ENCODE measurements around the gene XXYLT1. TPM values are rescaled to one million over a fixed set of nuclear protein-coding genes. Genes with fewer than 3 reads are reported as not detected.

Gene XXYLT1
- total and polyA plus RNA-seq, 10 of the 15 experiments (the other 5 are each of a cell fraction or from before 2014, with no cell fraction given), result 1.2 to 14.2 (median 9.3) TPM

- POLR2A ChIA-PET, result no interaction called here
- no peak for TF ChIP-seq SUZ12 (IDR thresholded peaks at IDR 0.05; ENCODE audit: unreplicated experiment)
- TF ChIP-seq MYC (IDR thresholded peaks at IDR 0.05; ENCODE audit: insufficient read depth, insufficient read length, insufficient replicate concordance, low read length, severe bottlenecking), result no peak
- TF ChIP-seq NR2C2 (IDR thresholded peaks at IDR 0.05; ENCODE audit: borderline replicate concordance, control insufficient read depth, insufficient read length, low read depth), result no peak
- no peak for TF ChIP-seq IRF3 (IDR thresholded peaks at IDR 0.05)
- no peak for TF ChIP-seq NR2C1 (IDR thresholded peaks at IDR 0.05)
- TF ChIP-seq NRF1 (conservative IDR thresholded peaks at IDR 0.05; ENCODE audit: low read depth, low read length), result no peak
- TF ChIP-seq, protein P1, sequence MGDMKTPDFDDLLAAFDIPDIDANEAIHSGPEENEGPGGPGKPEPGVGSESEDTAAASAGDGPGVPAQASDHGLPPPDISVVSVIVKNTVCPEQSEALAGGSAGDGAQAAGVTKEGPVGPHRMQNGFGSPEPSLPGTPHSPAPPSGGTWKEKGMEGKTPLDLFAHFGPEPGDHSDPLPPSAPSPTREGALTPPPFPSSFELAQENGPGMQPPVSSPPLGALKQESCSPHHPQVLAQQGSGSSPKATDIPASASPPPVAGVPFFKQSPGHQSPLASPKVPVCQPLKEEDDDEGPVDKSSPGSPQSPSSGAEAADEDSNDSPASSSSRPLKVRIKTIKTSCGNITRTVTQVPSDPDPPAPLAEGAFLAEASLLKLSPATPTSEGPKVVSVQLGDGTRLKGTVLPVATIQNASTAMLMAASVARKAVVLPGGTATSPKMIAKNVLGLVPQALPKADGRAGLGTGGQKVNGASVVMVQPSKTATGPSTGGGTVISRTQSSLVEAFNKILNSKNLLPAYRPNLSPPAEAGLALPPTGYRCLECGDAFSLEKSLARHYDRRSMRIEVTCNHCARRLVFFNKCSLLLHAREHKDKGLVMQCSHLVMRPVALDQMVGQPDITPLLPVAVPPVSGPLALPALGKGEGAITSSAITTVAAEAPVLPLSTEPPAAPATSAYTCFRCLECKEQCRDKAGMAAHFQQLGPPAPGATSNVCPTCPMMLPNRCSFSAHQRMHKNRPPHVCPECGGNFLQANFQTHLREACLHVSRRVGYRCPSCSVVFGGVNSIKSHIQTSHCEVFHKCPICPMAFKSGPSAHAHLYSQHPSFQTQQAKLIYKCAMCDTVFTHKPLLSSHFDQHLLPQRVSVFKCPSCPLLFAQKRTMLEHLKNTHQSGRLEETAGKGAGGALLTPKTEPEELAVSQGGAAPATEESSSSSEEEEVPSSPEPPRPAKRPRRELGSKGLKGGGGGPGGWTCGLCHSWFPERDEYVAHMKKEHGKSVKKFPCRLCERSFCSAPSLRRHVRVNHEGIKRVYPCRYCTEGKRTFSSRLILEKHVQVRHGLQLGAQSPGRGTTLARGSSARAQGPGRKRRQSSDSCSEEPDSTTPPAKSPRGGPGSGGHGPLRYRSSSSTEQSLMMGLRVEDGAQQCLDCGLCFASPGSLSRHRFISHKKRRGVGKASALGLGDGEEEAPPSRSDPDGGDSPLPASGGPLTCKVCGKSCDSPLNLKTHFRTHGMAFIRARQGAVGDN (IDR thresholded peaks at IDR 0.05), result no peak
- no peak for TF ChIP-seq HDAC6 (IDR thresholded peaks at IDR 0.05; ENCODE audit: unreplicated experiment)
- TF ChIP-seq, protein P2, sequence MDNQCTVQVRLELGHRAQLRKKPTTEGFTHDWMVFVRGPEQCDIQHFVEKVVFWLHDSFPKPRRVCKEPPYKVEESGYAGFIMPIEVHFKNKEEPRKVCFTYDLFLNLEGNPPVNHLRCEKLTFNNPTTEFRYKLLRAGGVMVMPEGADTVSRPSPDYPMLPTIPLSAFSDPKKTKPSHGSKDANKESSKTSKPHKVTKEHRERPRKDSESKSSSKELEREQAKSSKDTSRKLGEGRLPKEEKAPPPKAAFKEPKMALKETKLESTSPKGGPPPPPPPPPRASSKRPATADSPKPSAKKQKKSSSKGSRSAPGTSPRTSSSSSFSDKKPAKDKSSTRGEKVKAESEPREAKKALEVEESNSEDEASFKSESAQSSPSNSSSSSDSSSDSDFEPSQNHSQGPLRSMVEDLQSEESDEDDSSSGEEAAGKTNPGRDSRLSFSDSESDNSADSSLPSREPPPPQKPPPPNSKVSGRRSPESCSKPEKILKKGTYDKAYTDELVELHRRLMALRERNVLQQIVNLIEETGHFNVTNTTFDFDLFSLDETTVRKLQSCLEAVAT (IDR thresholded peaks at IDR 0.05), result no peak
- TF ChIP-seq ZSCAN29 (IDR thresholded peaks at IDR 0.05), result no peak
- TF ChIP-seq, protein P3, sequence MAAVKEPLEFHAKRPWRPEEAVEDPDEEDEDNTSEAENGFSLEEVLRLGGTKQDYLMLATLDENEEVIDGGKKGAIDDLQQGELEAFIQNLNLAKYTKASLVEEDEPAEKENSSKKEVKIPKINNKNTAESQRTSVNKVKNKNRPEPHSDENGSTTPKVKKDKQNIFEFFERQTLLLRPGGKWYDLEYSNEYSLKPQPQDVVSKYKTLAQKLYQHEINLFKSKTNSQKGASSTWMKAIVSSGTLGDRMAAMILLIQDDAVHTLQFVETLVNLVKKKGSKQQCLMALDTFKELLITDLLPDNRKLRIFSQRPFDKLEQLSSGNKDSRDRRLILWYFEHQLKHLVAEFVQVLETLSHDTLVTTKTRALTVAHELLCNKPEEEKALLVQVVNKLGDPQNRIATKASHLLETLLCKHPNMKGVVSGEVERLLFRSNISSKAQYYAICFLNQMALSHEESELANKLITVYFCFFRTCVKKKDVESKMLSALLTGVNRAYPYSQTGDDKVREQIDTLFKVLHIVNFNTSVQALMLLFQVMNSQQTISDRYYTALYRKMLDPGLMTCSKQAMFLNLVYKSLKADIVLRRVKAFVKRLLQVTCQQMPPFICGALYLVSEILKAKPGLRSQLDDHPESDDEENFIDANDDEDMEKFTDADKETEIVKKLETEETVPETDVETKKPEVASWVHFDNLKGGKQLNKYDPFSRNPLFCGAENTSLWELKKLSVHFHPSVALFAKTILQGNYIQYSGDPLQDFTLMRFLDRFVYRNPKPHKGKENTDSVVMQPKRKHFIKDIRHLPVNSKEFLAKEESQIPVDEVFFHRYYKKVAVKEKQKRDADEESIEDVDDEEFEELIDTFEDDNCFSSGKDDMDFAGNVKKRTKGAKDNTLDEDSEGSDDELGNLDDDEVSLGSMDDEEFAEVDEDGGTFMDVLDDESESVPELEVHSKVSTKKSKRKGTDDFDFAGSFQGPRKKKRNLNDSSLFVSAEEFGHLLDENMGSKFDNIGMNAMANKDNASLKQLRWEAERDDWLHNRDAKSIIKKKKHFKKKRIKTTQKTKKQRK (IDR thresholded peaks at IDR 0.05; ENCODE audit: low read depth, low read length), result no peak
These were observed 100.5 kb downstream of the XXYLT1 start for GRCh38 chr3:195170496-195170895.

More at GRCh38 chr3:195170496-195170895, 100.5 kb downstream of the XXYLT1 start:
- Histone ChIP-seq H3K4me2 (ENCODE audit: control insufficient read depth, insufficient read depth) (no peak overlapping the region), H3K27ac (ENCODE audit: control insufficient read depth, insufficient read depth) (no peak overlapping the region), H3K36me3 (ENCODE audit: control insufficient read depth in 2 of 2, insufficient read depth in 2 of 2, low read length in 1 of 2) (no peaks in the 10 kb centered on the region), H3K79me2 (ENCODE audit: control insufficient read depth, insufficient read depth, low read length) (no peaks in the 10 kb centered on the region), H3K27me3 (replicated peaks in 1 of 2; ENCODE audit: control insufficient read depth in 2 of 2, insufficient read depth in 2 of 2, low read length in 1 of 2) (no peaks in the 10 kb centered on the region), H3K9ac (ENCODE audit: control insufficient read depth, insufficient read depth, low read length) (no peak overlapping the region), H3K9me3 (replicated peaks; ENCODE audit: control insufficient read depth, insufficient read depth, low read length) (no peaks in the 10 kb centered on the region), H4K20me1 (ENCODE audit: control insufficient read depth, insufficient read depth) (no peaks in the 10 kb centered on the region), H3K4me1 (ENCODE audit: control insufficient read depth, insufficient read depth, low read length) (no peaks in the 10 kb centered on the region), H2AFZ (ENCODE audit: control insufficient read depth, low read depth, low read length) (no peak overlapping the region), H3K4me3 (no peak overlapping the region)
- intact Hi-C loops (cut with micrococcal nuclease; ENCODE audit: unreplicated experiment) (no loop called here), in situ Hi-C loops (cut with MboI) (no loop called here)
- BruUV-seq (replicated peaks), result no TSS peak
- RAD21 ChIA-PET (ENCODE audit: unreplicated experiment), result no interaction called here
- DNase-seq (ENCODE audit: low read depth, low spot score), result no peak
- WGBS (ENCODE audit: insufficient coverage, insufficient replicate concordance, low lambda C conversion rate, missing lambda C conversion rate), result 65% methylated on average over 5 of the region's 5 CpGs
- no peak for ATAC-seq
- FAIRE-seq, result peak; percentile 7
- SMC1A ChIA-PET (ENCODE audit: uncharacterized antibody, unreplicated experiment), result interaction anchor here (0.6 to 0.9 kb wide), 2 partner anchors 10 to 14 kb away, joined by 3 read pairs; no protein-coding TSS in a partner anchor
- CTCF ChIA-PET, result no interaction called here
